Transverse colon (tissue), 4 donors: ENCODE measurements around the gene HDAC4. TPM values are rescaled to one million over a fixed set of nuclear protein-coding genes. Genes with fewer than 3 reads are reported as not detected.

Source experiments
- DNase-seq: peaks from one replicate; pipeline ENCODE4 v3.0.0-alpha.2; 2019
- H3K27ac ChIP-seq, 4 donors: fragments of 200-600 bp; sonication (generic); 2 replicates each; pipeline ENCODE4 v1.5.1; 2016 to 2018; ENCODE audit warnings: inconsistent platforms in 4 of 4
- H3K27me3 ChIP-seq: fragments of 200-600 bp; sonication (generic); 2 replicates; pipeline ENCODE4 v1.5.1; 2017; ENCODE audit warnings: inconsistent platforms
- H3K36me3 ChIP-seq, 4 donors: fragments of 200-600 bp; sonication (generic); 2 replicates each; pipeline ENCODE4 v1.5.1; 2017 to 2019; ENCODE audit warnings: inconsistent platforms in 4 of 4
- H3K4me1 ChIP-seq, 4 donors: fragments of 200-600 bp; sonication (generic); 2 replicates each; pipeline ENCODE4 v1.5.1; 2017 to 2020; ENCODE audit warnings: inconsistent platforms in 4 of 4
- H3K4me3 ChIP-seq, 4 donors: fragments of 200-600 bp; sonication (generic); 1 replicate in 1 of 4; 2 replicates in 3 of 4; pipeline versions ENCODE4 v1.5.1 to v1.6.1; 2017 to 2019; ENCODE audit warnings: inconsistent platforms in 4 of 4
- H3K9me3 ChIP-seq, 2 donors: fragments of 200-600 bp; sonication (generic); 2 replicates each; pipeline ENCODE4 v1.5.1; 2017 to 2019; ENCODE audit warnings: inconsistent platforms in 2 of 2
- CTCF ChIP-seq, 5 experiments: fragments of 200-600 bp in 3 of 5; fragments of 450-650 bp in 2 of 5; sonication (generic) in 3 of 5; IDR thresholded peaks; 1 replicate in 2 of 5; 2 replicates in 3 of 5; pipeline ENCODE4 v1.5.1; 2016 to 2017; ENCODE audit warnings: antibody characterized with exemption in 5 of 5, inconsistent platforms in 3 of 5, mild to moderate bottlenecking in 2 of 5, moderate library complexity in 1 of 5
- EP300 ChIP-seq: sonication (generic); formaldehyde crosslinking; IDR thresholded peaks from one replicate; pipeline ENCODE4 v1.6.1; 2017; ENCODE audit warnings: antibody characterized with exemption, low read depth
- POLR2A ChIP-seq: fragments of 450-650 bp; IDR thresholded peaks from one replicate; pipeline ENCODE4 v1.6.1; 2016; ENCODE audit warnings: antibody characterized with exemption, mild to moderate bottlenecking, moderate library complexity
- POLR2AphosphoS5 ChIP-seq, 3 donors: sonication (generic); formaldehyde crosslinking; IDR thresholded peaks; one replicate each; pipeline ENCODE4 v1.6.1; 2016; ENCODE audit warnings: antibody characterized with exemption in 3 of 3
- WGBS, 2 donors: methylation state at CpG; one replicate each; pipeline ENCODE4 v1.1.5; 2018; ENCODE audit warnings: low coverage in 1 of 2; 5-methylcytosine and 5-hydroxymethylcytosine counted together
- in situ Hi-C, 4 donors: fragments of 200-750 bp; cut with MboI; loops; one replicate each; pipeline versions ENCODE4 v1.15.0 to v1.15.1; 2017; ENCODE audit warnings: low sequenced_read_pairs in 3 of 4, low pct_ligation_motif_present in 1 of 4, low pct_unique_long_range_greater_than_20kb in 1 of 4
- intact Hi-C: fragments of 100-400 bp; cut with DNase I; formaldehyde crosslinking; loops from one replicate; pipeline ENCODE4 v1.15.1; 2023; ENCODE audit warnings: low total_unique reads
- total RNA-seq, 4 donors: library from RNA; depleted of rRNA; stranded (reverse); fragments of >200 nt; gene quantifications; one replicate each; pipeline ENCODE4 v1.1.0, GENCODE V29; 2016

The HDAC4 gene
- total RNA-seq, 4 donors from 2014 or later, result 33.9 to 192 (median 112) TPM

GRCh38 chr2:239165206-239165831 is 235.5 kb downstream of the HDAC4 start:
- DNase-seq, result no peak
- intact Hi-C loops (no loop called here), in situ Hi-C loops (no loop called here)
- TF ChIP-seq POLR2A (no peak), POLR2AphosphoS5 (IDR thresholded peaks at IDR 0.05) (no peak), CTCF (IDR thresholded peaks at IDR 0.05) (no peak), EP300 (no peak)
- no peak overlapping the region for H3K27ac ChIP-seq
- peaks cover 4 to 19% (median 15%) of the 10 kb centered on the region in 4 donors for H3K4me1 ChIP-seq
- H3K36me3 ChIP-seq, result peaks cover 0 to 7% (median 0%) of the 10 kb centered on the region in 4 donors
- WGBS, 2 donors, result 93 to 97% methylated on average over 9 to 19 of the region's 19 CpGs
- H3K27me3 ChIP-seq, result no peaks in the 10 kb centered on the region
- H3K9me3 ChIP-seq, result no peaks in the 10 kb centered on the region
- H3K4me3 ChIP-seq, result no peak overlapping the region

- Histone ChIP-seq H3K27ac (no peak overlapping the region), H3K36me3 (peaks cover 0 to 7% (median 0%) of the 10 kb centered on the region in 4 donors), H3K4me3 (no peak overlapping the region), H3K4me1 (peaks cover 4 to 19% (median 15%) of the 10 kb centered on the region in 4 donors), H3K9me3 (no peaks in the 10 kb centered on the region), H3K27me3 (no peaks in the 10 kb centered on the region)
- TF ChIP-seq CTCF (IDR thresholded peaks at IDR 0.05) (no peak), POLR2AphosphoS5 (IDR thresholded peaks at IDR 0.05) (no peak), POLR2A (no peak), EP300 (no peak)
- intact Hi-C loops, result no loop called here
- in situ Hi-C loops, result no loop called here
- DNase-seq, result no peak
- WGBS, 2 donors, result 82 to 88% methylated on average over 6 to 16 of the region's 16 CpGs
Observed at GRCh38 chr2:239164335-239164871, 236.4 kb downstream of the HDAC4 start.

GRCh38 chr2:239163688-239164334 is 237.0 kb downstream of the HDAC4 start:
- intact Hi-C loops (no loop called here), in situ Hi-C loops (no loop called here)
- Histone ChIP-seq H3K4me1 (peaks cover 4 to 19% (median 15%) of the 10 kb centered on the region in 4 donors), H3K4me3 (no peak overlapping the region), H3K27ac (no peak overlapping the region), H3K9me3 (no peaks in the 10 kb centered on the region), H3K36me3 (peaks cover 0 to 7% (median 0%) of the 10 kb centered on the region in 4 donors), H3K27me3 (no peaks in the 10 kb centered on the region)
- WGBS, 2 donors, result 90 to 98% methylated on average over 6 to 20 of the region's 20 CpGs
- DNase-seq, result no peak
- TF ChIP-seq EP300, result no peak
- TF ChIP-seq POLR2AphosphoS5 (IDR thresholded peaks at IDR 0.05), result no peak
- no peak for TF ChIP-seq POLR2A
- TF ChIP-seq CTCF (IDR thresholded peaks at IDR 0.05), result no peak

- DNase-seq, result no peak
- Histone ChIP-seq H3K27me3 (no peaks in the 10 kb centered on the region), H3K36me3 (peaks cover 0 to 7% (median 0%) of the 10 kb centered on the region in 4 donors), H3K4me1 (peaks cover 4 to 21% (median 17%) of the 10 kb centered on the region in 4 donors), H3K9me3 (no peaks in the 10 kb centered on the region), H3K27ac (no peak overlapping the region), H3K4me3 (no peak overlapping the region)
- TF ChIP-seq POLR2AphosphoS5 (IDR thresholded peaks at IDR 0.05) (no peak), EP300 (no peak), CTCF (IDR thresholded peaks at IDR 0.05) (no peak), POLR2A (no peak)
- intact Hi-C loops, result no loop called here
- in situ Hi-C loops, result no loop called here
- 92 to 96% methylated on average over 9 to 27 of the region's 28 CpGs for WGBS, 2 donors
Observed at GRCh38 chr2:239162976-239163687, 237.7 kb downstream of the HDAC4 start.
